NCI-H2081 treated with DMSO at 0.1 percent for 48 hours (cell line): ENCODE measurements around the gene SGK2.

ENCODE experiments used
- DNase-seq: peaks from one replicate; lab custom pipeline; 2025; lab: John Stamatoyannopoulos, UW

Gene SGK2

GRCh38 chr20:43558412-43559146 is at the start of gene SGK2:
Gene SGK2 (plus strand): TSS chr20:43559027. CDS start chr20:43566496, 7,469 bp downstream.
- no peak for DNase-seq

GRCh38 chr20:43511879-43512278 is 46.9 kb upstream of the SGK2 start:
- DNase-seq: no peak

- no peak for DNase-seq
Observed at GRCh38 chr20:43513372-43513930, 45.4 kb upstream of the SGK2 start.

- peak; percentile 69 for DNase-seq
Observed at GRCh38 chr20:43513931-43514647, 44.7 kb upstream of the SGK2 start.

- DNase-seq: no peak
Observed at GRCh38 chr20:43514648-43514999, 44.2 kb upstream of the SGK2 start.

- no peak for DNase-seq
Observed at GRCh38 chr20:43515628-43516027, 43.2 kb upstream of the SGK2 start.

- no peak for DNase-seq
Observed at GRCh38 chr20:43516251-43516824, 42.5 kb upstream of the SGK2 start.

- no peak for DNase-seq
Observed at GRCh38 chr20:43520074-43520630, 38.7 kb upstream of the SGK2 start.

GRCh38 chr20:43525021-43525420 is 33.8 kb upstream of the SGK2 start:
- no peak for DNase-seq

- DNase-seq: no peak
Observed at GRCh38 chr20:43528258-43528875, 30.5 kb upstream of the SGK2 start.

GRCh38 chr20:43529051-43529450 is 29.8 kb upstream of the SGK2 start:
- no peak for DNase-seq

GRCh38 chr20:43529457-43530153 is 29.2 kb upstream of the SGK2 start:
- no peak for DNase-seq

GRCh38 chr20:43530321-43531090 is 28.3 kb upstream of the SGK2 start:
- no peak for DNase-seq

- no peak for DNase-seq
Observed at GRCh38 chr20:43531091-43531443, 27.8 kb upstream of the SGK2 start.

- DNase-seq: no peak
Observed at GRCh38 chr20:43532416-43533055, 26.3 kb upstream of the SGK2 start.

- no peak for DNase-seq
Observed at GRCh38 chr20:43533060-43533459, 25.8 kb upstream of the SGK2 start.

- no peak for DNase-seq
Observed at GRCh38 chr20:43534016-43534415, 24.8 kb upstream of the SGK2 start.

- DNase-seq: no peak
Observed at GRCh38 chr20:43534791-43535350, 24.0 kb upstream of the SGK2 start.

GRCh38 chr20:43535370-43536004 is 23.3 kb upstream of the SGK2 start:
- DNase-seq: no peak
